CD4-positive, CD25-positive, alpha-beta regulatory T cell (primary cell): Measurements from ENCODE around the gene GIT2. TPM values are rescaled to one million over a fixed set of nuclear protein-coding genes. Genes with fewer than 3 reads are reported as not detected.

Experiments used
- ATAC-seq, 2 donors: fragments of 150-1000 bp; cut with Tn5 transposase; one replicate each; pipeline ENCODE4 v1.10.0; 2021; ENCODE audit warnings: low read depth in 2 of 2, moderate number of reproducible peaks in 2 of 2, moderate library complexity in 1 of 2
- DNase-seq, 3 donors: peaks; one replicate each; pipeline versions ENCODE4 v3.0.0 to v3.0.0-alpha.2; 2012 to 2022; ENCODE audit warnings: mixed read lengths in 1 of 3
- H3K27ac ChIP-seq: one replicate; pipeline ENCODE4 v1.7.0; 2013; ENCODE audit warnings: mild to moderate bottlenecking, low read length; ENCODE audit not compliant: insufficient read depth, poor library complexity, severe bottlenecking
- H3K27me3 ChIP-seq: one replicate; pipeline ENCODE4 v1.7.0; 2013; ENCODE audit warnings: low read length; ENCODE audit not compliant: control insufficient read depth, insufficient read depth
- H3K36me3 ChIP-seq: one replicate; pipeline ENCODE4 v1.7.0; 2013; ENCODE audit warnings: mild to moderate bottlenecking, low read length, moderate library complexity; ENCODE audit not compliant: control insufficient read depth, insufficient read depth
- H3K4me1 ChIP-seq: 2 replicates; pipeline ENCODE4 v1.7.0; 2013; ENCODE audit warnings: mild to moderate bottlenecking, low read length; ENCODE audit not compliant: insufficient read depth, control insufficient read depth, poor library complexity, severe bottlenecking
- H3K4me3 ChIP-seq: one replicate; pipeline ENCODE4 v1.7.0; 2013; ENCODE audit warnings: low read depth, mild to moderate bottlenecking, low read length, moderate library complexity
- H3K9me3 ChIP-seq, 2 experiments: 1 replicate in 1 of 2; 2 replicates in 1 of 2; pipeline ENCODE4 v1.7.0; 2013; ENCODE audit warnings: low read length in 2 of 2, mild to moderate bottlenecking in 1 of 2, moderate library complexity in 1 of 2; ENCODE audit not compliant: control insufficient read depth in 2 of 2
- H3K27ac Mint-ChIP-seq, 3 donors: one replicate each; pipeline ENCODE4 v1.8.0; 2020 to 2022; ENCODE audit warnings: mild to moderate bottlenecking in 3 of 3, mixed read lengths in 3 of 3, moderate library complexity in 2 of 3
- H3K27me3 Mint-ChIP-seq: one replicate; pipeline ENCODE4 v1.8.0; 2022; ENCODE audit warnings: mild to moderate bottlenecking, mixed read lengths
- H3K36me3 Mint-ChIP-seq: one replicate; pipeline ENCODE4 v1.8.0; 2020; ENCODE audit warnings: mixed read lengths
- H3K4me1 Mint-ChIP-seq, 4 donors: one replicate each; pipeline ENCODE4 v1.8.0; 2020 to 2022; ENCODE audit warnings: mixed read lengths in 4 of 4, mild to moderate bottlenecking in 1 of 4
- H3K4me3 Mint-ChIP-seq, 4 donors: one replicate each; pipeline ENCODE4 v1.8.0; 2020 to 2022; ENCODE audit warnings: mild to moderate bottlenecking in 4 of 4, mixed read lengths in 4 of 4, moderate library complexity in 3 of 4
- H3K9me3 Mint-ChIP-seq, 7 donors: one replicate each; pipeline ENCODE4 v1.8.0; 2020 to 2022; ENCODE audit warnings: mixed read lengths in 7 of 7, mild to moderate bottlenecking in 3 of 7, moderate library complexity in 2 of 7
- polyA plus RNA-seq, 4 donors: library from polyadenylated mRNA; unstranded; fragments of 300-500 nt; fragmentation: Illumina TruSeq; gene quantifications; one replicate each; pipeline ENCODE4 v1.2.3, GENCODE V29; 2021
- total RNA-seq: library from RNA; stranded (reverse); gene quantifications from one replicate; pipeline ENCODE4 v1.2.3, GENCODE V29; 2022

The GIT2 gene, protein sequence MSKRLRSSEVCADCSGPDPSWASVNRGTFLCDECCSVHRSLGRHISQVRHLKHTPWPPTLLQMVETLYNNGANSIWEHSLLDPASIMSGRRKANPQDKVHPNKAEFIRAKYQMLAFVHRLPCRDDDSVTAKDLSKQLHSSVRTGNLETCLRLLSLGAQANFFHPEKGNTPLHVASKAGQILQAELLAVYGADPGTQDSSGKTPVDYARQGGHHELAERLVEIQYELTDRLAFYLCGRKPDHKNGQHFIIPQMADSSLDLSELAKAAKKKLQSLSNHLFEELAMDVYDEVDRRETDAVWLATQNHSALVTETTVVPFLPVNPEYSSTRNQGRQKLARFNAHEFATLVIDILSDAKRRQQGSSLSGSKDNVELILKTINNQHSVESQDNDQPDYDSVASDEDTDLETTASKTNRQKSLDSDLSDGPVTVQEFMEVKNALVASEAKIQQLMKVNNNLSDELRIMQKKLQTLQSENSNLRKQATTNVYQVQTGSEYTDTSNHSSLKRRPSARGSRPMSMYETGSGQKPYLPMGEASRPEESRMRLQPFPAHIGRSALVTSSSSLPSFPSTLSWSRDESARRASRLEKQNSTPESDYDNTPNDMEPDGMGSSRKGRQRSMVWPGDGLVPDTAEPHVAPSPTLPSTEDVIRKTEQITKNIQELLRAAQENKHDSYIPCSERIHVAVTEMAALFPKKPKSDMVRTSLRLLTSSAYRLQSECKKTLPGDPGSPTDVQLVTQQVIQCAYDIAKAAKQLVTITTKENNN
- 95.3 TPM for total RNA-seq
- polyA plus RNA-seq = 10 to 100 TPM; 79.0 to 87.6 (median 81.7) TPM

DNA sequence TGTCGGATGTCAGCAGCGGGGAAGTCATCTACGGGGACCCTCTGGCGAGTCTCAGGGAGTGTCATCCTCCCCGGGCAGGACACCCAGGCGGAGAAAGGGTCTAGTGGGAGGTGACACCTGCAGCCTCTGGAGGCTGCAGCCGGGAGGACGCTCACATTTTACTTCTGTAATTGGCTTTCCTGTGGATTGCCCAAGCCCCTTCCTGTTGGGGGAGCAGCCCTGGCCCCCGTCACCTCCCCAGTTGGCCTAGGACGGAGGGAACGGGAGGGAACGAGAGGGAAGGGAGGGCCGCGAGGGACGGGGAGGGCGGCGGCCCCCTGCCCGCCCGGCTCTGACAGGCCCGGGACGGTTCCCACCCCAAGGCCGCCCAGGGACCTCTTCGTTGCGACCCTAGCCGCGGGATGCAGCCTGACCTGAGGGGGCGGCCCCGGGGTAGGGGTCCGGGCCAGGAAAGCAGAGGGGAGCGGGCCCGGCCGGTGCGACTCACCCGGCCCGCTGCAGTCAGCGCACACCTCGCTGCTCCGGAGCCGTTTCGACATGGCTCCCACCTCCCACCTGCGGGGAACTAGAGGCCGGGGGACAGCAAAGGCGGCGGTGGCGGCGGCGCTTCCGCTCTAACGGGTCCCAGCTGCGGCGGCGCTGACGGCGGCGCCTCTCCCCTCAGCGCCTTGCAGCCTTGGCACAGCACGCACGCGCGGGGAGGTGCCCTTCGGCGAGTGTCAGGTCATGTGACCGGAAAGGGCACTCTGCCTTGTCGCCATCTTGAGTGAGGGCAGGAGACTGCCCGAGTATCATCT lies at the start of gene GIT2:
TSS of gene GIT2 (minus strand) at position 683 of the 797 bp plus-strand sequence. CDS start at position 539, 144 bp downstream.
- Mint-ChIP-seq H3K27ac (peak within 1 kb of the TSS; percentile 96 to 97 (median 96)), H3K36me3 (peaks cover 7% of the 10 kb centered on the region), H3K27me3 (no peaks in the 10 kb centered on the region), H3K4me3 (peak within 1 kb of the TSS; percentile 93 to 99 (median 98)), H3K4me1 (peaks cover 28 to 79% (median 54%) of the 10 kb centered on the region in 4 donors), H3K9me3 (no peaks in the 10 kb centered on the region)
- DNase-seq = peak; percentile 92 to 98 (median 93)
- Histone ChIP-seq H3K9me3 (no peaks in the 10 kb centered on the region), H3K27me3 (no peaks in the 10 kb centered on the region), H3K36me3 (peaks cover 9% of the 10 kb centered on the region), H3K27ac (peak within 1 kb of the TSS; percentile 88), H3K4me1 (peaks cover 49% of the 10 kb centered on the region), H3K4me3 (peak within 1 kb of the TSS; percentile 99)
- ATAC-seq = peak; percentile 78

DNA sequence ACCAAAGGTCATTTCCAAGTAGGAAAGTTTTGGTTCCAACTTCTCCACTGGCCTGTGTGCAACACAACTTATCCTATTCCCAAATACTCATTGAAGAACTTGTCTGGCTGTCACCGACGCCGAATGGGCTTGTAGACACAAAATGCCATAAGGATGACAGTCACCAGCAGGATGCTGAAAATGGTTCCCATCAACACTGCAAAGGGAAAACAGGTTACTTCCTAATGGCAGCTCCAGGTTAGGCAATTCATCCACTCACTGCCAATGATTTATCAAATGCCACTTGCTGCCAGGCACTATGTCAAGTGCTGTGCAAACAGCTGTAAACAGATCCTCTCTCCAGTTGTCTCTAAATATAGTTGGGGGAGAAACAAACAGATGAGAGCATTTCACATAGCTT lies 46.1 kb upstream of the GIT2 start:
- Histone ChIP-seq H3K4me1 (peaks cover 25% of the 10 kb centered on the region), H3K36me3 (peaks cover 29% of the 10 kb centered on the region), H3K9me3 (no peaks in the 10 kb centered on the region), H3K27ac (no peak overlapping the region), H3K27me3 (no peaks in the 10 kb centered on the region), H3K4me3 (no peak overlapping the region)
- Mint-ChIP-seq H3K4me3 (peak overlapping the region in 1 of 4 donors; percentile 29), H3K9me3 (no peaks in the 10 kb centered on the region), H3K36me3 (peaks cover 13% of the 10 kb centered on the region), H3K27me3 (no peaks in the 10 kb centered on the region), H3K27ac (peak overlapping the region in 2 of 3 donors; percentile 53 to 58), H3K4me1 (peaks cover 13 to 55% (median 40%) of the 10 kb centered on the region in 4 donors)
- no peak for DNase-seq
- no peak for ATAC-seq

DNA sequence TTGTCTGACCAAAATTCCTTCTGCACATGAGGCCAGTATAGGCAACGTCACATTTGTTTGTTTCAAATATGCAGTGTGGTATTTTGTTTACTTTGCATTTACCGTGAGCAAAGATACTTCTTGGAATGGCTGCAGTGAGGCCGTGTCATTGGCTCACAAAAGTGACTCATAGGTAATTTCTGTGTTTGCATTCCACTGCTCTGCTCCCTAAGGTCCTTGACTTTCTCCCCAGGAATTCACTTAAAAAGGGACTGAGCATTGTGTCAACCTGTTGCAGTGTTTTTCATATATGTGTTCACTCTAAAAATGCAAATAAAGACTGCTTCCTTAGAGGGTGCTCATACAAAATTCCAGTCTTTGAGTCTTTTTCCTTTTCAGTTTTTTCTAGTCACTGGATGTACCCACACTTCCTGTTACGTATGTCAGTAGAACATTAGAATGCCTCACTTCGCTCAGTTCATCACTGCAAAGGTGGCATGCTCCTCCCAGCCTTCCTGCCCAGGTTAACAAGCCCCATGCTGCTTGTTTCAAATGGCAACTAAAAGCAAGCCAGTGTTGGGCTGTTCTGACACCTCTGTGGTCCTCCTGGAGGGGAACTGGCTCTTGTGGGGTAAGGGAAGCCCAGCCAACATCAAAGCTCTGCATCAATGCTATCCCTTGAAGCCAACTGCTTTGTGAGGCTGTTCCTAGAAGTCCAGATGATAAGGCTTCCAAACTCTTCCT lies 43.1 kb upstream of the GIT2 start:
- H3K27ac ChIP-seq = peak overlapping the region; percentile 48
- peaks cover 15% of the 10 kb centered on the region for H3K4me1 ChIP-seq
- no peaks in the 10 kb centered on the region for H3K27me3 Mint-ChIP-seq
- peak overlapping the region; percentile 23 for H3K4me3 ChIP-seq
- ATAC-seq (peak; percentile 82 to 91), DNase-seq (peak in 2 of 3 donors; percentile 40 to 69)
- H3K27ac Mint-ChIP-seq = peak overlapping the region; percentile 91 to 92 (median 92)
- no peaks in the 10 kb centered on the region for H3K9me3 Mint-ChIP-seq
- H3K27me3 ChIP-seq = no peaks in the 10 kb centered on the region
- peak overlapping the region in 3 of 4 donors; percentile 24 to 47 (median 28) for H3K4me3 Mint-ChIP-seq
- no peaks in the 10 kb centered on the region for H3K9me3 ChIP-seq
- H3K36me3 Mint-ChIP-seq = peaks cover 32% of the 10 kb centered on the region
- peaks cover 52% of the 10 kb centered on the region for H3K36me3 ChIP-seq
- peaks cover 18 to 42% (median 34%) of the 10 kb centered on the region in 4 donors for H3K4me1 Mint-ChIP-seq

DNA sequence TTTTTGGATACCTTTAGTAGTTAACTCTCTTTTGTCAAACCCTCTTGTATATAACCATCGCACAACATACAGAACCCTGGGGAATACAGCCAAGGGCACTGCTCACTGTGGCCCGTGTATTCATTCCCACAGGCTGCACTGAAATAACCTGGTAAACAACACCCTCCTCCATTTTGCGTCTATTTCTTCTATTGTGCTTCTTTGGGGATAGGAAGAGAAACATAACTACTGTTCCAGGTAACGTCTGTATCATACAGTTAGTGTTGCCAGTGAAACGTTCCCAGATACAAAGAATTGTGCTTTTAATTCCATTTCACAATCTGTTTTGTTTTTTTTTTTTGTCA lies 42.5 kb upstream of the GIT2 start:
- peak overlapping the region; percentile 48 for H3K27ac ChIP-seq
- no peak overlapping the region for H3K4me3 Mint-ChIP-seq
- no peaks in the 10 kb centered on the region for H3K9me3 Mint-ChIP-seq
- ATAC-seq (no peak), DNase-seq (no peak)
- H3K4me1 Mint-ChIP-seq = peaks cover 18 to 39% (median 34%) of the 10 kb centered on the region in 4 donors
- H3K36me3 ChIP-seq = peaks cover 54% of the 10 kb centered on the region
- H3K27me3 ChIP-seq = no peaks in the 10 kb centered on the region
- H3K4me3 ChIP-seq = no peak overlapping the region
- H3K4me1 ChIP-seq = peaks cover 15% of the 10 kb centered on the region
- no peaks in the 10 kb centered on the region for H3K27me3 Mint-ChIP-seq
- peak overlapping the region; percentile 10 to 92 (median 12) for H3K27ac Mint-ChIP-seq
- peaks cover 36% of the 10 kb centered on the region for H3K36me3 Mint-ChIP-seq
- no peaks in the 10 kb centered on the region for H3K9me3 ChIP-seq

DNA sequence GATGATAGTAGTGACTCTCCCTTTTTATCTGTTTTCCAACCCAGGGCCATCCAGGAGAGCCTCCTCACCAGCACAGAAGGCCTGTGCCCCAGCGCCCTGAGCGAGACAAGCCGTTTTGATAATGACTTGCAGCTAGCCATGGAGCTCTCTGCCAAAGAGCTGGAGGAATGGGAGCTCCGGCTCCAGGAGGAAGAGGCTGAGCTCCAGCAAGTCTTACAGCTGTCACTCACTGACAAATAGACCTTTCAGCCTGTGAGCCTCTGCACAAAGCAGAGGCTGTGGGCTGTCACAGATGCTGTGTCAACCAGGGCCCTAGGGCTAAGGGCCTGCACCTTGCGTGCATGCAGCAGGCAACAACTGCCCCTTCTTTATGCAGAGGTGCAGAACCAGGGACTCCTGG lies 41.1 kb upstream of the GIT2 start:
- Mint-ChIP-seq H3K9me3 (no peaks in the 10 kb centered on the region), H3K4me1 (peaks cover 12 to 30% (median 25%) of the 10 kb centered on the region in 4 donors), H3K27me3 (no peaks in the 10 kb centered on the region), H3K36me3 (peaks cover 35% of the 10 kb centered on the region), H3K4me3 (no peak overlapping the region), H3K27ac (peak overlapping the region in 1 of 3 donors; percentile 68)
- Histone ChIP-seq H3K4me3 (no peak overlapping the region), H3K4me1 (peaks cover 15% of the 10 kb centered on the region), H3K27ac (no peak overlapping the region), H3K36me3 (peaks cover 61% of the 10 kb centered on the region), H3K9me3 (no peaks in the 10 kb centered on the region), H3K27me3 (no peaks in the 10 kb centered on the region)
- no peak for DNase-seq
- ATAC-seq = no peak

DNA sequence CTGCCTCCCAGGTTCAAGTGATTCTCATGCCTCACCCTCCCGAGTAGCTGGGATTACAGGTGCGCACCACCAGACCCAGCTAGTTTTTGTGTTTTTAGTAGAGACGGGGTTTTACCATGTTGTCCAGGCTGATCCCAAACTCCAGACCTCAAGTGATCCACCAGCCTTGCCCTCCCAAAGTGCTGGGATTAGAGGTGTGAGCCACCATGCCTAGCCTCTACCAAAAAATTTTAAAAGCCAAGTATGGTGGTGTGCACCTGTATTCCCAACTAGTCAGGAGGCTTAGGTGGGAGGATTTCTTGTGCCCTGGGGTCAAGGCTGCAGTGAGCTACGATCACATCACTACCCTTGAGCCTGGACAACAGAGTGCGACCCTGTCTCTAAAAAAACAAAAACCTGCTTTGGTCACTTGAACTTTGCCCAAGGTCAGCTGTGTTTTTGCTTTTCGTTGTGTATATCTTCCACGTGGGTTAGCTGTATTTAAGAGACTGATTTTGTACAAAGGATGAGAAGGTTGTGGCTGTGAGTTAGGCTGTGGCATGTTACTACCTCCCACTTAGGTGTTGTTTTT lies 39.5 kb upstream of the GIT2 start:
- Histone ChIP-seq H3K27ac (no peak overlapping the region), H3K4me3 (no peak overlapping the region), H3K36me3 (peaks cover 62% of the 10 kb centered on the region), H3K4me1 (peaks cover 15% of the 10 kb centered on the region), H3K27me3 (no peaks in the 10 kb centered on the region), H3K9me3 (no peaks in the 10 kb centered on the region)
- peaks cover 32% of the 10 kb centered on the region for H3K36me3 Mint-ChIP-seq
- no peak overlapping the region for H3K4me3 Mint-ChIP-seq
- peaks cover 12 to 28% (median 22%) of the 10 kb centered on the region in 4 donors for H3K4me1 Mint-ChIP-seq
- no peak for ATAC-seq
- no peak for DNase-seq
- H3K27me3 Mint-ChIP-seq = no peaks in the 10 kb centered on the region
- peak overlapping the region in 1 of 3 donors; percentile 72 for H3K27ac Mint-ChIP-seq
- H3K9me3 Mint-ChIP-seq = no peaks in the 10 kb centered on the region
